Rectal smooth muscle tissue (tissue), 1 donor: ENCODE results near the gene CAPN5.

Experiments
- H3K27ac ChIP-seq: one replicate; pipeline ENCODE4 v1.7.0; 2013; ENCODE audit warnings: low read depth, low read length, inconsistent platforms
- H3K27me3 ChIP-seq: one replicate; pipeline ENCODE4 v1.7.0; 2013; ENCODE audit warnings: low read length; ENCODE audit not compliant: control insufficient read depth, insufficient read depth
- H3K36me3 ChIP-seq: one replicate; pipeline ENCODE4 v1.7.0; 2013; ENCODE audit warnings: low read length; ENCODE audit not compliant: control insufficient read depth, insufficient read depth
- H3K4me1 ChIP-seq: one replicate; pipeline ENCODE4 v1.7.0; 2013; ENCODE audit warnings: low read length; ENCODE audit not compliant: control insufficient read depth, insufficient read depth
- H3K4me3 ChIP-seq: one replicate; pipeline ENCODE4 v1.7.0; 2013; ENCODE audit warnings: low read length
- H3K9ac ChIP-seq: one replicate; pipeline ENCODE4 v1.7.0; 2013; ENCODE audit warnings: low read length

CAPN5 gene

GRCh38 chr11:77153276-77154185, 86.8 kb downstream of the CAPN5 start:
- H3K9ac ChIP-seq = no peak overlapping the region
- H3K4me3 ChIP-seq = no peak overlapping the region
- H3K36me3 ChIP-seq = no peaks in the 10 kb centered on the region
- H3K4me1 ChIP-seq = no peaks in the 10 kb centered on the region
- H3K27me3 ChIP-seq = peaks cover 3% of the 10 kb centered on the region
- no peak overlapping the region for H3K27ac ChIP-seq

DNA sequence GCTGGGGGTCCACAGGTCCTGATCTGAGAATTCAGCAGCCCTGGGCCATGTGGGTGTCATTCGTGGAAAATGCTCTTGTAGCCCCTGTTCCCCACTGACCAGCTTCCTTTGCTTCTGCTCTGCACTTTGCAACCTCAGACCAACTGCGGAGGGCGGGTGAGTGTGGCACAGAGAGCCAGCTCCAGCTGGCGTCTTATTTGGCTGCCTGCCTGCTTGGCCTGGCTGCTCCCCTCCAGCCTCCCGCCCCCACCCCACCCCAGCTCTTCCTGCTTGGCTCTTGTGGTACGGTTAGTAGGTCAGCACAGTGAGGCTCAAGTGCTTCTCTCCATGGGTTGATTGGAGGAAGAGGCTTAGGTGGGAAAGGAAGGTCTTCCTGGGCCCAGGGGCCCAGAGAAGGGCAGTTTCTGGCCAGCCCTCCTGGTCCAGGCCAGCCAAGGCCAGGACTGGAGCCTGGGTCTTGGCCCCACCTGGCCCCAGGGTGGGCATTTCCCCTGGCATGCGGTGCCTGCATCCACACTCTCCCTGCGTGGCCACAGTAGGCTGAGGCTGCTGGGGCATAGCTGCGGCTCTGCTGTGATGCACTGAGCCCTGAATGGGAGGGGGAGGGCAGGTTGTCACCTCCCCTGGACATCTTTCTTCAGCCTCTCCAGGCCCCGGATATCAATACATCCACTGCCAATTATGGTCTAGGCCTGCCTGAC, 87.8 kb downstream of the CAPN5 start:
- H3K27me3 ChIP-seq = no peaks in the 10 kb centered on the region
- H3K27ac ChIP-seq = no peak overlapping the region
- H3K4me3 ChIP-seq = no peak overlapping the region
- H3K36me3 ChIP-seq = no peaks in the 10 kb centered on the region
- H3K9ac ChIP-seq = no peak overlapping the region
- H3K4me1 ChIP-seq = no peaks in the 10 kb centered on the region

- no peak overlapping the region for H3K9ac ChIP-seq
- no peaks in the 10 kb centered on the region for H3K4me1 ChIP-seq
- H3K4me3 ChIP-seq = no peak overlapping the region
- no peak overlapping the region for H3K27ac ChIP-seq
- H3K36me3 ChIP-seq = no peaks in the 10 kb centered on the region
- H3K27me3 ChIP-seq = no peaks in the 10 kb centered on the region
These were observed 88.3 kb downstream of the CAPN5 start for GRCh38 chr11:77155082-77155475.

GRCh38 chr11:77155556-77156130, 88.9 kb downstream of the CAPN5 start:
- Histone ChIP-seq H3K27me3 (no peaks in the 10 kb centered on the region), H3K9ac (no peak overlapping the region), H3K36me3 (no peaks in the 10 kb centered on the region), H3K4me3 (no peak overlapping the region), H3K27ac (no peak overlapping the region), H3K4me1 (no peaks in the 10 kb centered on the region)

- no peak overlapping the region for H3K27ac ChIP-seq
- no peaks in the 10 kb centered on the region for H3K27me3 ChIP-seq
- H3K4me3 ChIP-seq = no peak overlapping the region
- H3K36me3 ChIP-seq = no peaks in the 10 kb centered on the region
- no peaks in the 10 kb centered on the region for H3K4me1 ChIP-seq
- no peak overlapping the region for H3K9ac ChIP-seq
These were observed 89.8 kb downstream of the CAPN5 start for GRCh38 chr11:77156396-77157195.

- no peaks in the 10 kb centered on the region for H3K36me3 ChIP-seq
- no peaks in the 10 kb centered on the region for H3K4me1 ChIP-seq
- H3K27me3 ChIP-seq = no peaks in the 10 kb centered on the region
- no peak overlapping the region for H3K9ac ChIP-seq
- H3K27ac ChIP-seq = no peak overlapping the region
- H3K4me3 ChIP-seq = no peak overlapping the region
These were observed 91.4 kb downstream of the CAPN5 start for GRCh38 chr11:77158041-77158695.

DNA sequence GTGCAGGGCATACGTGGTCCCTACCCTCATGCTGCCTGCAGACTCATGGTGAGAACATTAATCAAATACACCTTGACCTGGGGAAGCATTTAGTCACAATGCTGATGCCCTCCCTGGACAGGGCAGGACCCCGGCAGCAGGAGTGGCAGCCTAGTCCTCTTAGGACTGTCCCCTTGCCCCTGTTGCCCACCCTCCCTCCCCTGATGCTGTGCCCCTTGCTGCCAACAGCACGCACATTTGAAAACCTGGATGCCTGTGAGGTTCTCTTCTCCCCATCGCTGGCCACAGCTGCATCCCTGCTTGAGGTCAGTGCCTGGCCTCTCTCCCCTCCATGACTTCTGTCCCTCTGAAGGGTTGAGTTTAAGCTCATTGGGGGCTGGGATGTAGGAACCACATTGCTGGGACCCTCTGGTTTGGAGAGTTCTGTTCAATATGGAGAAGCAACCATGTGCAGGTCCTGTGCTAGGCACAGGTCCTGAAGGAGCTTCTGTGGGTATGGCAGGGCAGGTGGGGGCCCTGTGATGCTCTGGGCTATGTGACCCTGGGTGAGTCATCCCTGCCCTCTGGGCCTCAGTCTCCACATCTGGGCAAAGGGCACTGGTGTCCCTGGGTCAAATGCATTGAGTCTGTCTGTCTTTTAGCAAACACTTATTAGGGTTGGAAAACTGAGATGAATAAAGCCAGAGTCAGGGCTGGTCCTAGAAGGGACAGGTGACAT, 92.6 kb downstream of the CAPN5 start:
- no peak overlapping the region for H3K9ac ChIP-seq
- H3K36me3 ChIP-seq = no peaks in the 10 kb centered on the region
- no peak overlapping the region for H3K27ac ChIP-seq
- H3K27me3 ChIP-seq = no peaks in the 10 kb centered on the region
- H3K4me3 ChIP-seq = no peak overlapping the region
- H3K4me1 ChIP-seq = no peaks in the 10 kb centered on the region

DNA sequence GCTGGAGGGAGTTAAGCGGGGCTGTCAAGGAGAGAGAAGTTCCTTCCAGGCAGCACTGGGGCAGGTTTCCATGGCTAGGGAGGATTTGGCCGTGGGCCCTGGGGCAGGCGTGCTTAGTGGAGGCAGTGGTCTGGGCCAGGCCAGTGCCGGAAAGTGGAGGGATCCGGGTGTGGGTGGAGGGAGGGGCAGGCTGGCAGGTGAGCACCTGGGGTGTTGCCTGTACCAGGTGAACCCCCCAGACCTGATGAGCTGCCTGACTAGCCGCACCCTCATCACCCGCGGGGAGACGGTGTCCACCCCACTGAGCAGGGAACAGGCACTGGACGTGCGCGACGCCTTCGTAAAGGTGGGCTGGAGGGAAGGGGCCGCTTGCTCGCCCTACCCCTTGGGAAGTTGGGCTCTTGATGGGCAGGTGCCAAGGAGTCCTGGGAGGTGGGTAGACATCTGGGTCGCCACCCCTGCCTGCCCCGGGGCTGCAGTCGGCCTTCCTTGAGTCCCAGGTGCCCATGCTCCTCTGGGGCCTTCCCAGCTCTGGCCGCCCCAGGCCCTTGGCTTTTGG, 93.2 kb downstream of the CAPN5 start:
- Histone ChIP-seq H3K4me3 (no peak overlapping the region), H3K36me3 (no peaks in the 10 kb centered on the region), H3K27me3 (no peaks in the 10 kb centered on the region), H3K4me1 (no peaks in the 10 kb centered on the region), H3K9ac (no peak overlapping the region), H3K27ac (no peak overlapping the region)

GRCh38 chr11:77163271-77163670, 96.5 kb downstream of the CAPN5 start:
- Histone ChIP-seq H3K9ac (no peak overlapping the region), H3K27me3 (no peaks in the 10 kb centered on the region)

DNA sequence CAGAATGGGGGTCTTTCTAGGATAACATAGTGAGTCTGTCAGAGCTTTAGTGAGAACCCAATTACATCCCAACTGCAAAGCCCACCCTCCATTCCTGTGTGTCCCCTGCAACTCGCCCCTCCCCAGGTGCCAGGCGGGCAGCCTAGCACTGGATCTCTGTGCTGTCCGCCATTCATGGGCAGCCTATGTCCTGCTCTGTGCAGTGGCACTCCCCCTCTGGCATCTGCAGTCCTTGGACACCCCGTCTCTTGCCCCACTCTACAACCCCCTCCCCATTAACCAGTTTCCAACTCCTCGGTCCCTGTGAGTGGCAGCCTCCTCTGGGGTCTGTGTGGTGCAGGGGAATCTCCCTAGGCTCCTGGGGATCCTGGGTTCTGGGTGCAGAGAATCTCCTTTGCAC, 98.3 kb downstream of the CAPN5 start:
- Histone ChIP-seq H3K4me3 (no peak overlapping the region), H3K27ac (no peak overlapping the region), H3K9ac (no peak overlapping the region), H3K27me3 (no peaks in the 10 kb centered on the region), H3K36me3 (no peaks in the 10 kb centered on the region), H3K4me1 (no peaks in the 10 kb centered on the region)

More at GRCh38 chr11:77163271-77163670, 96.5 kb downstream of the CAPN5 start:
- Histone ChIP-seq H3K27ac (no peak overlapping the region), H3K4me1 (no peaks in the 10 kb centered on the region), H3K36me3 (no peaks in the 10 kb centered on the region), H3K4me3 (no peak overlapping the region)

- H3K4me1 ChIP-seq = no peaks in the 10 kb centered on the region
- no peaks in the 10 kb centered on the region for H3K36me3 ChIP-seq
- H3K27me3 ChIP-seq = no peaks in the 10 kb centered on the region
- no peak overlapping the region for H3K4me3 ChIP-seq
- no peak overlapping the region for H3K27ac ChIP-seq
- H3K9ac ChIP-seq = no peak overlapping the region
These were observed 99.2 kb downstream of the CAPN5 start for GRCh38 chr11:77166021-77166420.
